ENCODE data around the gene RHO. TPM values are rescaled to one million over a fixed set of nuclear protein-coding genes. Genes with fewer than 3 reads are reported as not detected.

Gene RHO
- total and polyA plus RNA-seq, 4 donors: 0.01 TPM; not detected in 3

DNA sequence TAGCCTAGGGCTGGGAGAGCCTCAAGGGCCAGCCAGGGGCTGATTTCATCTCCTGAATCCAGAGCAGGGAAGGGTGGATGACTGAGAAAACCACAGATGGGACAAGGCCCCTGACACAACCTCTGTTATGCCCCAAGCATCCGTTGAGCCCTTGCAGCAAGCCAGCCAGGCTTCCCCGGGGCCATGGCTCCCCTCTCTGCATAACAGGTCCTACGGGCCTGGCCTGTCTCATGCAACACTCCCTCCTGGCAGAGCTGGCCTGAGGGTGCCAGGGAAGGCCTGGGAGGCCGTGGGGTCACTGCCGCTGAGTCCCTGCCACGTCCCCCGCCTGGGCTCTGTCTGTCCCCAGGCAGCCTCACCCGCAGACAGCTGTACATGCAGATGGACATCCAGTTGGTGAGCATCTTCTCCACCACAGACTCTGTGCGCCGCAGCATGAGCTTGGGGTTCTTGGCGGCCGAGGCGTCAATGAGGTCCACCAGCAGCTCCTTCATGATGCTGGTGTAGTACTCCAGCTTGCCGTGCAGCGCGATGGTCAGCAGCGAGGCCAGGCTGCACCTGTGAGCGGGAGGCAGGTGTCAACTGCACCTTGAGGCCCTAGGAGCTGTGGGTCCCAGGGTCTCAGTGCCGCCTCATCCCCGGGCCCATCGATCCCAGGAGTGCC, 36.7 kb downstream of the RHO start:
- Histone ChIP-seq H3K4me1 (ENCODE audit: control insufficient read depth in 5 of 5, insufficient read depth in 5 of 5, low read length in 5 of 5) (peaks cover 0 to 47% (median 19%) of the 10 kb centered on the region in 5 donors), H3K9me3 (ENCODE audit: control insufficient read depth in 4 of 4, insufficient read depth in 3 of 4, low read length in 3 of 4) (no peaks in the 10 kb centered on the region), H3K27me3 (ENCODE audit: control insufficient read depth in 3 of 3, insufficient read depth in 3 of 3, low read length in 2 of 3) (no peaks in the 10 kb centered on the region), H3K27ac (ENCODE audit: low read depth in 1 of 2, low read length in 1 of 2) (peak overlapping the region in 1 of 2 donors; percentile 18), H3K4me3 (no peak overlapping the region), H3K36me3 (ENCODE audit: control insufficient read depth in 4 of 4, insufficient read depth in 4 of 4, low read length in 4 of 4) (peaks cover 0 to 64% (median 24%) of the 10 kb centered on the region in 4 donors), H3K9ac (ENCODE audit: insufficient read depth in 1 of 2, low read length in 2 of 2) (no peak overlapping the region)
- TF ChIP-seq, protein P1, sequence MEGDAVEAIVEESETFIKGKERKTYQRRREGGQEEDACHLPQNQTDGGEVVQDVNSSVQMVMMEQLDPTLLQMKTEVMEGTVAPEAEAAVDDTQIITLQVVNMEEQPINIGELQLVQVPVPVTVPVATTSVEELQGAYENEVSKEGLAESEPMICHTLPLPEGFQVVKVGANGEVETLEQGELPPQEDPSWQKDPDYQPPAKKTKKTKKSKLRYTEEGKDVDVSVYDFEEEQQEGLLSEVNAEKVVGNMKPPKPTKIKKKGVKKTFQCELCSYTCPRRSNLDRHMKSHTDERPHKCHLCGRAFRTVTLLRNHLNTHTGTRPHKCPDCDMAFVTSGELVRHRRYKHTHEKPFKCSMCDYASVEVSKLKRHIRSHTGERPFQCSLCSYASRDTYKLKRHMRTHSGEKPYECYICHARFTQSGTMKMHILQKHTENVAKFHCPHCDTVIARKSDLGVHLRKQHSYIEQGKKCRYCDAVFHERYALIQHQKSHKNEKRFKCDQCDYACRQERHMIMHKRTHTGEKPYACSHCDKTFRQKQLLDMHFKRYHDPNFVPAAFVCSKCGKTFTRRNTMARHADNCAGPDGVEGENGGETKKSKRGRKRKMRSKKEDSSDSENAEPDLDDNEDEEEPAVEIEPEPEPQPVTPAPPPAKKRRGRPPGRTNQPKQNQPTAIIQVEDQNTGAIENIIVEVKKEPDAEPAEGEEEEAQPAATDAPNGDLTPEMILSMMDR (IDR thresholded peaks at IDR 0.05; ENCODE audit: control extremely low read depth, extremely low read depth): no peak
- ATAC-seq (ENCODE audit: insufficient read depth, low FRiP score) (no peak), DNase-seq (no peak)
- 90 to 91% methylated on average over 21 of the region's 21 CpGs for WGBS, 2 donors

DNA sequence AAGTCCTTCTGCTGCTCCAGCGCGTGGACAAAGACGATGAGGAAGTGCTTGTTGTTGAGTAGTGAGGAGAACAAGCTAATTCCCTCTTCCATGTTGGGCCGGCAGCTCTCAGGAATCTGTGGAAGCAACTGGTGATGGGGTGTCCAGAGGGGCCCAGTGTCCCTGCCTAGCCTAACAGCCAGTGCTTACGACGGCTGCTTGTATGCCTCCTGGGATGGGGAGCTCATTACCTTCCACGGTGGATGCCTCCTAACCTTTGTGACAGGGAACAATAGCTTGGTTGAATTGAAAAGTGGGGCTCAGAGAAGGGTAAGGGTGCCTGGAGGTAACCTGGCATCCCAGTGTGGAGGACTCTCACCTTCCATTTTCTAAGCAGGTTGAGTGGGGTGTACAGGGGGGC, 37.5 kb downstream of the RHO start:
- TF ChIP-seq, protein P1 (IDR thresholded peaks at IDR 0.05; ENCODE audit: control extremely low read depth, extremely low read depth): no peak
- H3K27me3 ChIP-seq (ENCODE audit: control insufficient read depth in 3 of 3, insufficient read depth in 3 of 3, low read length in 2 of 3): no peaks in the 10 kb centered on the region
- DNase-seq (no peak), ATAC-seq (ENCODE audit: insufficient read depth, low FRiP score) (no peak)
- H3K9me3 ChIP-seq (ENCODE audit: control insufficient read depth in 4 of 4, insufficient read depth in 3 of 4, low read length in 3 of 4): no peaks in the 10 kb centered on the region
- no peak overlapping the region for H3K4me3 ChIP-seq
- H3K9ac ChIP-seq (ENCODE audit: insufficient read depth in 1 of 2, low read length in 2 of 2): no peak overlapping the region
- WGBS, 2 donors: 95 to 96% methylated on average over 7 of the region's 7 CpGs
- peak overlapping the region in 1 of 2 donors; percentile 52 for H3K27ac ChIP-seq (ENCODE audit: low read depth in 1 of 2, low read length in 1 of 2)
- H3K36me3 ChIP-seq (ENCODE audit: control insufficient read depth in 4 of 4, insufficient read depth in 4 of 4, low read length in 4 of 4): peaks cover 0 to 67% (median 26%) of the 10 kb centered on the region in 4 donors
- H3K4me1 ChIP-seq (ENCODE audit: control insufficient read depth in 5 of 5, insufficient read depth in 5 of 5, low read length in 5 of 5): peaks cover 0 to 39% (median 14%) of the 10 kb centered on the region in 5 donors

DNA sequence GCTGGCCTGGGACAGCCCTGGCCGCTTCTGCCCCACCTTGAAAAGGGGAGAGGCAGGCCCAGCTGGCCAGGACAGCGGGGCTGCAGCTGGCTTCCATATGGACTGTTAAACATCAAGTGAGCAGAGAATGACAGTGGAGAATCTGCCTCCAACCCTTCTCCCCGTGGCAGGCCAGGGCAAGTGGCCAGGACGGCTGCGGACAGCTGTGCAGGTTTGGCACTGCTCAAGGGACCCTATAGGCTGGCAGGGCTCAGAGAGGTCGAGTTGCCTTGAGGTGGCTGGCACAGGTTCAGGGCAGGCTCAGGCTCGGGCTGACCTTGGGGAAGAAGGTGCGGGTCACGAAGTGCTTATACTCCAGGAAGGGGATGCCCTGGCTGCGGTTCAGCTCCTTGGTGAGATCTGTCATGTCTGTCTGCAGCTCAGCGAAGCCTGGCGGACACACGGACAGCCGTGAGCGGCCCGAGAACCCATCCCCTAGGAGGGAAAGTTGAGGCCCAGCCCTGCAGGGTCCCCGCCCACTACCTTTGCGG, 38.8 kb downstream of the RHO start:
- Histone ChIP-seq H3K36me3 (ENCODE audit: control insufficient read depth in 4 of 4, insufficient read depth in 4 of 4, low read length in 4 of 4) (peaks cover 0 to 77% (median 29%) of the 10 kb centered on the region in 4 donors), H3K9me3 (ENCODE audit: control insufficient read depth in 4 of 4, insufficient read depth in 3 of 4, low read length in 3 of 4) (no peaks in the 10 kb centered on the region), H3K4me1 (ENCODE audit: control insufficient read depth in 5 of 5, insufficient read depth in 5 of 5, low read length in 5 of 5) (peaks cover 0 to 29% (median 4%) of the 10 kb centered on the region in 5 donors), H3K4me3 (no peak overlapping the region), H3K27ac (ENCODE audit: low read depth in 1 of 2, low read length in 1 of 2) (peak overlapping the region in 1 of 2 donors; percentile 29), H3K9ac (ENCODE audit: insufficient read depth in 1 of 2, low read length in 2 of 2) (no peak overlapping the region), H3K27me3 (ENCODE audit: control insufficient read depth in 3 of 3, insufficient read depth in 3 of 3, low read length in 2 of 3) (no peaks in the 10 kb centered on the region)
- peak; percentile 53 to 57 (median 54) for DNase-seq
- TF ChIP-seq, protein P1 (IDR thresholded peaks at IDR 0.05; ENCODE audit: control extremely low read depth, extremely low read depth): no peak
- WGBS, 2 donors: 74 to 92% methylated on average over 17 to 18 of the region's 18 CpGs
- ATAC-seq (ENCODE audit: insufficient read depth, low FRiP score): no peak

Data from lung (tissue), 12 donors.